ENCODE results near the gene GEMIN4. TPM values are rescaled to one million over a fixed set of nuclear protein-coding genes. Genes with fewer than 3 reads are reported as not detected.
"Not testable (repeated sequence)": the region's sequence is repeated elsewhere in the genome, so short reads cannot be mapped to it uniquely, and the experiment has no call there.

The GEMIN4 gene
- total RNA-seq, 1 experiment from 2014 or later = 47.4 TPM

- ChIA-PET CTCF (interaction anchor here (0.6 kb wide), 1 partner anchor 21 kb away, joined by 3 read pairs; no protein-coding TSS in a partner anchor), POLR2A (ENCODE audit: unreplicated experiment) (interaction anchor here (0.6 kb wide), 1 partner anchor 129 kb away, joined by 5 read pairs; no protein-coding TSS in a partner anchor)
- Histone ChIP-seq H3K27ac (no peak overlapping the region), H3K36me3 (ENCODE audit: low read depth) (peaks cover 29% of the 10 kb centered on the region), H3K9me3 (ENCODE audit: insufficient read depth, low read depth) (no peaks in the 10 kb centered on the region; the same call in 1 of the 2 replicates), H4K20me1 (ENCODE audit: insufficient read depth) (peaks cover 26% of the 10 kb centered on the region), H3K27me3 (ENCODE audit: insufficient read depth, low read depth) (no peaks in the 10 kb centered on the region), H2AFZ (no peak overlapping the region), H3F3A (ENCODE audit: insufficient read depth, low read depth) (peaks cover 12% of the 10 kb centered on the region), H3K4me1 (replicated peaks; ENCODE audit: insufficient read depth) (peaks cover 18% of the 10 kb centered on the region), H3K9me2 (ENCODE audit: insufficient read depth) (no peaks in the 10 kb centered on the region), H3K4me2 (peak overlapping the region; percentile 89), H3K79me2 (ENCODE audit: low read depth) (peaks cover 62% of the 10 kb centered on the region), H3K4me3 (peak overlapping the region; percentile 74)
- no peak for DNase-seq
- no peak for TF ChIP-seq CTCF (conservative IDR thresholded peaks at IDR 0.05)
- no peak for TF ChIP-seq EZH2 (IDR thresholded peaks at IDR 0.05; ENCODE audit: low read depth)
- no TSS peak for BruUV-seq (replicated peaks)
- intact Hi-C loops (cut with micrococcal nuclease; ENCODE audit: unreplicated experiment) = no loop called here
Observed at GRCh38 chr17:750431-751037, 1.5 kb downstream of the GEMIN4 start.

GRCh38 chr17:749359-749758 is 2.7 kb downstream of the GEMIN4 start:
- H3K27ac ChIP-seq; POLR2A ChIA-PET (ENCODE audit: unreplicated experiment); H3K9me3 ChIP-seq (ENCODE audit: insufficient read depth, low read depth); CTCF ChIA-PET; BruUV-seq (replicated peaks); DNase-seq; H2AFZ ChIP-seq; intact Hi-C loops (cut with micrococcal nuclease; ENCODE audit: unreplicated experiment); H3K27me3 ChIP-seq (ENCODE audit: insufficient read depth, low read depth); H3K4me3 ChIP-seq; H3K9me2 ChIP-seq (ENCODE audit: insufficient read depth): not testable (repeated sequence)
- Histone ChIP-seq H3K4me2 (peak overlapping the region; percentile 89; the same call in 1 of the 2 replicates), H3K36me3 (ENCODE audit: low read depth) (peaks cover 41% of the 10 kb centered on the region), H3K79me2 (ENCODE audit: low read depth) (peaks cover 64% of the 10 kb centered on the region), H3K4me1 (replicated peaks; ENCODE audit: insufficient read depth) (peaks cover 18% of the 10 kb centered on the region), H4K20me1 (ENCODE audit: insufficient read depth) (peaks cover 38% of the 10 kb centered on the region), H3F3A (ENCODE audit: insufficient read depth, low read depth) (peaks cover 10% of the 10 kb centered on the region)

GRCh38 chr17:748604-749003 is 3.5 kb downstream of the GEMIN4 start:
- intact Hi-C loops (cut with micrococcal nuclease; ENCODE audit: unreplicated experiment); H3K9me2 ChIP-seq (ENCODE audit: insufficient read depth); H3K27me3 ChIP-seq (ENCODE audit: insufficient read depth, low read depth); H3K27ac ChIP-seq; H2AFZ ChIP-seq; H3K4me2 ChIP-seq; DNase-seq; H3F3A ChIP-seq (ENCODE audit: insufficient read depth, low read depth); H3K4me3 ChIP-seq; H3K9me3 ChIP-seq (ENCODE audit: insufficient read depth, low read depth); BruUV-seq (replicated peaks); POLR2A ChIA-PET (ENCODE audit: unreplicated experiment); CTCF ChIA-PET: not testable (repeated sequence)
- Histone ChIP-seq H3K79me2 (ENCODE audit: low read depth) (peaks cover 71% of the 10 kb centered on the region), H3K4me1 (replicated peaks; ENCODE audit: insufficient read depth) (peaks cover 18% of the 10 kb centered on the region), H4K20me1 (ENCODE audit: insufficient read depth) (peaks cover 44% of the 10 kb centered on the region), H3K36me3 (ENCODE audit: low read depth) (peaks cover 47% of the 10 kb centered on the region)

- POLR2A ChIA-PET (ENCODE audit: unreplicated experiment) = no interaction called here
- H3K9me3 ChIP-seq (ENCODE audit: insufficient read depth, low read depth) = no peaks in the 10 kb centered on the region; the same call in 1 of the 2 replicates
- BruUV-seq (replicated peaks) = no TSS peak
- H3K9me2 ChIP-seq (ENCODE audit: insufficient read depth) = no peaks in the 10 kb centered on the region
- no peak for TF ChIP-seq EZH2 (IDR thresholded peaks at IDR 0.05; ENCODE audit: low read depth)
- TF ChIP-seq CTCF (conservative IDR thresholded peaks at IDR 0.05) = no peak
- no peak overlapping the region for H3K4me3 ChIP-seq
- peaks cover 58% of the 10 kb centered on the region for H4K20me1 ChIP-seq (ENCODE audit: insufficient read depth)
- CTCF ChIA-PET = interaction anchor here (0.7 kb wide), 1 partner anchor 16 kb away, joined by 3 read pairs; no protein-coding TSS in a partner anchor
- H3K4me2 ChIP-seq = no peak overlapping the region
- H3K36me3 ChIP-seq (ENCODE audit: low read depth) = peaks cover 49% of the 10 kb centered on the region
- intact Hi-C loops (cut with micrococcal nuclease; ENCODE audit: unreplicated experiment) = no loop called here
- peaks cover 18% of the 10 kb centered on the region for H3F3A ChIP-seq (ENCODE audit: insufficient read depth, low read depth)
- H3K27ac ChIP-seq = no peak overlapping the region
- no peak overlapping the region for H2AFZ ChIP-seq
- H3K4me1 ChIP-seq (replicated peaks; ENCODE audit: insufficient read depth) = peaks cover 13% of the 10 kb centered on the region
- no peak for DNase-seq
- H3K79me2 ChIP-seq (ENCODE audit: low read depth) = peaks cover 77% of the 10 kb centered on the region
- H3K27me3 ChIP-seq (ENCODE audit: insufficient read depth, low read depth) = no peaks in the 10 kb centered on the region
Observed at GRCh38 chr17:746783-747629, 5.1 kb downstream of the GEMIN4 start.
